Measurements from ENCODE around the gene ZNF672.

GRCh38 chr1:248831842-248832241 lies 6.2 kb upstream of the ZNF672 start:
- TF ChIP-seq POLR2AphosphoS5 (IDR thresholded peaks at IDR 0.05; ENCODE audit: low read depth, low read length) (no peak), TAF1 (IDR thresholded peaks at IDR 0.05; ENCODE audit: borderline replicate concordance, low read depth, low read length) (no peak)

All from GM12892 (cell line).